Upper lobe of left lung (tissue), 6 donors: ENCODE measurements around the gene ELP4. TPM values are rescaled to one million over a fixed set of nuclear protein-coding genes. Genes with fewer than 3 reads are reported as not detected.

Experiments
- ATAC-seq, 2 donors: fragments of 200-7000 bp; cut with Tn5 transposase; one replicate each; pipeline ENCODE4 v1.9.1; 2022; ENCODE audit warnings: mild to moderate bottlenecking in 2 of 2, moderate library complexity in 2 of 2; ENCODE audit not compliant: low FRiP score in 2 of 2
- DNase-seq, 2 donors: peaks; one replicate each; pipeline ENCODE4 v3.0.0-alpha.2; 2019 to 2020
- H3K27ac ChIP-seq, 4 donors: fragments of 200-600 bp; sonication (generic); one replicate each; pipeline ENCODE4 v1.5.1; 2016 to 2019
- H3K27me3 ChIP-seq, 4 donors: fragments of 200-600 bp; sonication (generic); one replicate each; pipeline ENCODE4 v1.5.1; 2017 to 2019
- H3K36me3 ChIP-seq, 4 donors: fragments of 200-600 bp; sonication (generic); one replicate each; pipeline ENCODE4 v1.5.1; 2016 to 2019
- H3K4me1 ChIP-seq, 4 donors: fragments of 200-600 bp; sonication (generic); one replicate each; pipeline ENCODE4 v1.5.1; 2018 to 2019
- H3K4me3 ChIP-seq, 4 donors: fragments of 200-600 bp; sonication (generic); one replicate each; pipeline ENCODE4 v1.5.1; 2017 to 2019; ENCODE audit warnings: mild to moderate bottlenecking in 2 of 4, moderate library complexity in 1 of 4
- H3K9me3 ChIP-seq, 4 donors: fragments of 200-600 bp; sonication (generic); one replicate each; pipeline ENCODE4 v1.5.1; 2018 to 2019
- CTCF ChIP-seq, 6 experiments: fragments of 450-650 bp in 4 of 6; fragments of 200-600 bp in 2 of 6; sonication (generic) in 2 of 6; IDR thresholded peaks; one replicate each; pipeline ENCODE4 v1.5.1; 2016 to 2019; ENCODE audit warnings: antibody characterized with exemption in 6 of 6
- EP300 ChIP-seq, 4 donors: sonication (generic); formaldehyde crosslinking; IDR thresholded peaks; one replicate each; pipeline ENCODE4 v1.5.1; 2017; ENCODE audit warnings: antibody characterized with exemption in 4 of 4, control low read depth in 2 of 4
- POLR2A ChIP-seq, 4 donors: fragments of 450-650 bp; IDR thresholded peaks; one replicate each; pipeline ENCODE4 v1.5.1; 2016 to 2017; ENCODE audit warnings: antibody characterized with exemption in 4 of 4, mild to moderate bottlenecking in 2 of 4
- POLR2AphosphoS5 ChIP-seq, 2 donors: sonication (generic); formaldehyde crosslinking; IDR thresholded peaks; one replicate each; pipeline ENCODE4 v1.5.1; 2017; ENCODE audit warnings: antibody characterized with exemption in 2 of 2
- WGBS, 2 donors: methylation state at CpG; one replicate each; pipeline ENCODE4 v1.1.5; 2017 to 2018; 5-methylcytosine and 5-hydroxymethylcytosine counted together
- total RNA-seq, 6 donors: library from RNA; depleted of rRNA in 4 of 6; stranded (reverse); fragments of >200 nt in 4 of 6; gene quantifications; one replicate each; pipeline versions ENCODE4 v1.1.0 to v1.2.1, GENCODE V29; 2016 to 2021
- donor health status: DM: no; HTN: no; CAD: no; lungs with moderate emphysema.
- donor health status: DM: no; HTN: yes; CAD: no; lungs with severe emphysema.

The ELP4 gene
- total RNA-seq, 6 donors from 2014 or later: 6.3 to 34.7 (median 18.6) TPM

- H3K4me3 ChIP-seq: no peak overlapping the region
- TF ChIP-seq POLR2AphosphoS5 (IDR thresholded peaks at IDR 0.05) (no peak), POLR2A (IDR thresholded peaks at IDR 0.05) (no peak), CTCF (IDR thresholded peaks at IDR 0.05) (no peak), EP300 (IDR thresholded peaks at IDR 0.05) (no peak)
- DNase-seq (no peak), ATAC-seq (no peak)
- no peaks in the 10 kb centered on the region for H3K9me3 ChIP-seq
- no peaks in the 10 kb centered on the region for H3K36me3 ChIP-seq
- H3K27me3 ChIP-seq: no peaks in the 10 kb centered on the region
- H3K4me1 ChIP-seq: no peaks in the 10 kb centered on the region
- H3K27ac ChIP-seq: no peak overlapping the region
Observed at GRCh38 chr11:31763296-31763695, 253.7 kb downstream of the ELP4 start.

GRCh38 chr11:31764261-31764660, 254.7 kb downstream of the ELP4 start:
- TF ChIP-seq EP300 (IDR thresholded peaks at IDR 0.05) (no peak), POLR2AphosphoS5 (IDR thresholded peaks at IDR 0.05) (no peak), POLR2A (IDR thresholded peaks at IDR 0.05) (no peak), CTCF (IDR thresholded peaks at IDR 0.05) (no peak)
- Histone ChIP-seq H3K4me1 (no peaks in the 10 kb centered on the region), H3K36me3 (no peaks in the 10 kb centered on the region), H3K9me3 (no peaks in the 10 kb centered on the region), H3K4me3 (no peak overlapping the region), H3K27ac (no peak overlapping the region), H3K27me3 (no peaks in the 10 kb centered on the region)
- ATAC-seq: no peak
- no peak for DNase-seq
- 96 to 97% methylated on average over 5 of the region's 5 CpGs for WGBS, 2 donors

- H3K36me3 ChIP-seq: no peaks in the 10 kb centered on the region
- WGBS, 2 donors: 88 to 92% methylated on average over 5 of the region's 5 CpGs
- ATAC-seq (no peak), DNase-seq (no peak)
- no peaks in the 10 kb centered on the region for H3K9me3 ChIP-seq
- no peaks in the 10 kb centered on the region for H3K27me3 ChIP-seq
- no peak overlapping the region for H3K27ac ChIP-seq
- H3K4me1 ChIP-seq: no peaks in the 10 kb centered on the region
- TF ChIP-seq POLR2A (IDR thresholded peaks at IDR 0.05): no peak
- TF ChIP-seq POLR2AphosphoS5 (IDR thresholded peaks at IDR 0.05): no peak
- no peak for TF ChIP-seq EP300 (IDR thresholded peaks at IDR 0.05)
- no peak for TF ChIP-seq CTCF (IDR thresholded peaks at IDR 0.05)
- H3K4me3 ChIP-seq: no peak overlapping the region
Observed at GRCh38 chr11:31764766-31765165, 255.2 kb downstream of the ELP4 start.

- no peak for TF ChIP-seq CTCF (IDR thresholded peaks at IDR 0.05)
- no peak for TF ChIP-seq POLR2AphosphoS5 (IDR thresholded peaks at IDR 0.05)
- TF ChIP-seq EP300 (IDR thresholded peaks at IDR 0.05): no peak
- no peak for TF ChIP-seq POLR2A (IDR thresholded peaks at IDR 0.05)
- H3K4me1 ChIP-seq: no peaks in the 10 kb centered on the region
- no peaks in the 10 kb centered on the region for H3K9me3 ChIP-seq
- H3K36me3 ChIP-seq: no peaks in the 10 kb centered on the region
- DNase-seq (no peak), ATAC-seq (no peak)
- WGBS, 2 donors: 95 to 99% methylated on average over 3 of the region's 3 CpGs
- no peaks in the 10 kb centered on the region for H3K27me3 ChIP-seq
- no peak overlapping the region for H3K27ac ChIP-seq
- no peak overlapping the region for H3K4me3 ChIP-seq
Observed at GRCh38 chr11:31767066-31767465, 257.5 kb downstream of the ELP4 start.

GRCh38 chr11:31767685-31768084, 258.1 kb downstream of the ELP4 start:
- Histone ChIP-seq H3K27ac (no peak overlapping the region), H3K4me1 (no peaks in the 10 kb centered on the region), H3K36me3 (no peaks in the 10 kb centered on the region), H3K4me3 (no peak overlapping the region), H3K27me3 (no peaks in the 10 kb centered on the region), H3K9me3 (no peaks in the 10 kb centered on the region)
- DNase-seq (no peak), ATAC-seq (no peak)
- TF ChIP-seq EP300 (IDR thresholded peaks at IDR 0.05): no peak
- TF ChIP-seq CTCF (IDR thresholded peaks at IDR 0.05): no peak
- no peak for TF ChIP-seq POLR2A (IDR thresholded peaks at IDR 0.05)
- WGBS, 2 donors: 92 to 95% methylated on average over 2 of the region's 2 CpGs
